ENCODE results near the gene JADE2.
A peak's percentile ranks its signal among the peaks of the same experiment; 100 is the strongest.

JADE2 gene

DNA sequence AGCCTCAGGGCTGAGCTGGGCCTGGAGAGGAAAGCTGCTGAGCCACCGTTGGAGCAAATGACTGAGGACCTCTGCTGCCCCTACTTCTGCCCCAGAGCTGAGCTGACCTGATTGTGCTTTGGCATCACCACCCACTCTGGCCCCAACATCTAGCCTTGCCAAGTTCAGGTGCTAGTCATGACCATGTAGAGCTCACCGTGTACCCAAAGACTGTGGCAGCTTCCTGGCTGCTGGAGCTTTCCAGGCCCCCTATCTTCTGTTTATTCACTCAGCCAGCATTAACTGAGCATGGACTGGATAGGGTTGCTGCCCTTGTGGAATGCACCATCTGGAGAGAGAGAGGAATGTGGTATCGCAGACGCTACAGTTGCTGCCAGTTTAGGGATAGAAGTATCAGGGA lies 49.1 kb downstream of the JADE2 start:
- Mint-ChIP-seq H3K36me3 (ENCODE audit: low read depth) (peaks cover 31% of the 10 kb centered on the region), H3K9me3 (no peaks in the 10 kb centered on the region)
- no peak for ATAC-seq

GRCh38 chr5:134575316-134575715 lies 49.8 kb downstream of the JADE2 start:
- Mint-ChIP-seq H3K27me3 (no peaks in the 10 kb centered on the region), H3K4me1 (peaks cover 14% of the 10 kb centered on the region), H3K4me3 (no peak overlapping the region), H3K27ac (peak overlapping the region; percentile 64), H3K9me3 (no peaks in the 10 kb centered on the region), H3K36me3 (ENCODE audit: low read depth) (peaks cover 27% of the 10 kb centered on the region)
- ATAC-seq: no peak
- no peak for DNase-seq

More for the DNA sequence above, 49.1 kb downstream of the JADE2 start:
- no peaks in the 10 kb centered on the region for H3K27me3 Mint-ChIP-seq
- H3K27ac Mint-ChIP-seq: no peak overlapping the region
- DNase-seq: no peak
- no peak overlapping the region for H3K4me3 Mint-ChIP-seq
- peaks cover 14% of the 10 kb centered on the region for H3K4me1 Mint-ChIP-seq

GRCh38 chr5:134576386-134577021 lies 51.0 kb downstream of the JADE2 start:
- DNase-seq (no peak), ATAC-seq (peak; percentile 37)
- peaks cover 28% of the 10 kb centered on the region for H3K36me3 Mint-ChIP-seq (ENCODE audit: low read depth)
- no peak overlapping the region for H3K27ac Mint-ChIP-seq
- H3K4me1 Mint-ChIP-seq: peaks cover 14% of the 10 kb centered on the region
- H3K9me3 Mint-ChIP-seq: no peaks in the 10 kb centered on the region
- no peaks in the 10 kb centered on the region for H3K27me3 Mint-ChIP-seq
- H3K4me3 Mint-ChIP-seq: no peak overlapping the region

DNA sequence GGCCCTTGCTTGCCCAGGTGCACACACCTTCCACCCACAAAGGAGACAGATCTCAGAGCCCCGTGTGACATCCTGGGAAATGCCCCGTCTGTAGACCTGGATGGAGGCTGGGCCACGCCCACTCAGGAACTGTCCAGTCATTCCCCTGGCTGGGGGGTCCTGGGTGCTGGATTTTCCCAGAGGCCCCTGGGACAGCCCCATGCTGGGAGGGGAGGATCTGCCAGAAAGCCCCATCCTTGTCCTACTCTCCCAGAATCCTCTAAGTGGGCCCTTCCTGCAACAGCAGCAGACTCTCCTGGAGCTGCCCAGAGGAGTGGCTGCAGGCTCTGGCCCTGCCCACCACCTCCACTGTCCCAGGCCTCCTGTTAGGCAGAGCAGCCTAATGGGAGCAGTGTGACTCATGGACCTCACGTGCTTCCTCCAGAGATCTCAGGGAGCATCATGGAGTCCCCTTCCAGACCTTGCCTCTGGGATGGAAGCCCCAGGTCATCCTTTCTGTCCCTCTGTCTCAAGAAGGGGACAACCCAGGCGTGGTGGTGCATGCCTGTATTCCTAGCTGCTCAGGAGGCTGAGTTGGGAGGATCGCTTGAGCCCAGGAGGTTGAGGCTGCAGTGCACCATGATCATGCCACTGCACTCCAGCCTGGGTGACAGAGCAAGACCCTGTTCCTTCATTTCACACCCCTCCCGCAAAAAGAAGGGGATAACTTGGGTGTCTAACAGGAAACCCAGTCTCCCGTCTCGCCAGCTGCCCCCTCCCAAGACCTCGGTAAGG lies 51.7 kb downstream of the JADE2 start:
- ATAC-seq (peak; percentile 3), DNase-seq (no peak)
- Mint-ChIP-seq H3K27ac (peak overlapping the region; percentile 39), H3K4me1 (peaks cover 14% of the 10 kb centered on the region), H3K36me3 (ENCODE audit: low read depth) (peaks cover 22% of the 10 kb centered on the region), H3K27me3 (no peaks in the 10 kb centered on the region), H3K4me3 (no peak overlapping the region), H3K9me3 (no peaks in the 10 kb centered on the region)

- Mint-ChIP-seq H3K4me1 (peaks cover 14% of the 10 kb centered on the region), H3K27ac (peak overlapping the region; percentile 39), H3K27me3 (no peaks in the 10 kb centered on the region), H3K36me3 (ENCODE audit: low read depth) (peaks cover 21% of the 10 kb centered on the region), H3K4me3 (no peak overlapping the region), H3K9me3 (no peaks in the 10 kb centered on the region)
- ATAC-seq (peak; percentile 52), DNase-seq (peak; percentile 86)
Measured at GRCh38 chr5:134577796-134578577, 52.5 kb downstream of the JADE2 start.

- no peak overlapping the region for H3K27ac Mint-ChIP-seq
- H3K27me3 Mint-ChIP-seq: no peaks in the 10 kb centered on the region
Measured at GRCh38 chr5:134578578-134579283, 53.3 kb downstream of the JADE2 start.

DNA sequence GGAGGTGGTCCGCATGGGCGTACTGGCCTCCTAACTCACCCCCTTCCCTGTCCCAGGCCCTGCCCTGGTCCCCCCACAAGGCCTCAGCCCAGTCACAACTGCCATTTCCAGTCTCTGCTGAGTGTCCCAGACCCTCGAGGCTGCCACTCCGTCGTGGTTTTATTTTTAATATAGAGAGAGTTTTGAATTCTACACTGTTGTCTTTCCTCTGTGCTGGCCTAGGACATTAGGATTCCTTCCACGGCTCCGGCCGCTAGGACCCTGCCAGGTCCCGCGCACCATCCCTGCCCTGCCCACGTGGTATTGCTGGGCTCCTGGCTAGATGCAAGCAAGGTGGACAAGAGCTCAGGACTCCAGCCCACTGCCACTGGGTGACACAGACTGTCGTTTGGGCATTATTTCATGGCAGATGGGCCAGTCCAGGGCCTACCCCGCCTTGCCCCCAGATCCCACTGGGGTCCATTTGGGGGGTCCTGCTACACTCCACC lies 53.9 kb downstream of the JADE2 start:
- no peaks in the 10 kb centered on the region for H3K9me3 Mint-ChIP-seq
- H3K4me3 Mint-ChIP-seq: no peak overlapping the region
- no peak for DNase-seq
- peaks cover 14% of the 10 kb centered on the region for H3K4me1 Mint-ChIP-seq
- H3K27ac Mint-ChIP-seq: no peak overlapping the region
- peaks cover 16% of the 10 kb centered on the region for H3K36me3 Mint-ChIP-seq (ENCODE audit: low read depth)
- ATAC-seq: no peak
- no peaks in the 10 kb centered on the region for H3K27me3 Mint-ChIP-seq

More at GRCh38 chr5:134578578-134579283, 53.3 kb downstream of the JADE2 start:
- peaks cover 14% of the 10 kb centered on the region for H3K4me1 Mint-ChIP-seq
- H3K4me3 Mint-ChIP-seq: no peak overlapping the region
- no peak for ATAC-seq
- no peak for DNase-seq
- H3K36me3 Mint-ChIP-seq (ENCODE audit: low read depth): peaks cover 16% of the 10 kb centered on the region
- H3K9me3 Mint-ChIP-seq: no peaks in the 10 kb centered on the region

- no peaks in the 10 kb centered on the region for H3K9me3 Mint-ChIP-seq
- no peak overlapping the region for H3K27ac Mint-ChIP-seq
- H3K4me1 Mint-ChIP-seq: peaks cover 14% of the 10 kb centered on the region
- peaks cover 15% of the 10 kb centered on the region for H3K36me3 Mint-ChIP-seq (ENCODE audit: low read depth)
- ATAC-seq (no peak), DNase-seq (no peak)
- no peaks in the 10 kb centered on the region for H3K27me3 Mint-ChIP-seq
- no peak overlapping the region for H3K4me3 Mint-ChIP-seq
Measured at GRCh38 chr5:134580001-134580460, 54.6 kb downstream of the JADE2 start.

- Mint-ChIP-seq H3K27ac (no peak overlapping the region), H3K27me3 (no peaks in the 10 kb centered on the region), H3K36me3 (ENCODE audit: low read depth) (peaks cover 12% of the 10 kb centered on the region), H3K4me3 (no peak overlapping the region), H3K9me3 (no peaks in the 10 kb centered on the region), H3K4me1 (peaks cover 12% of the 10 kb centered on the region)
- ATAC-seq (no peak), DNase-seq (no peak)
Measured at GRCh38 chr5:134581241-134581981, 55.9 kb downstream of the JADE2 start.

DNA sequence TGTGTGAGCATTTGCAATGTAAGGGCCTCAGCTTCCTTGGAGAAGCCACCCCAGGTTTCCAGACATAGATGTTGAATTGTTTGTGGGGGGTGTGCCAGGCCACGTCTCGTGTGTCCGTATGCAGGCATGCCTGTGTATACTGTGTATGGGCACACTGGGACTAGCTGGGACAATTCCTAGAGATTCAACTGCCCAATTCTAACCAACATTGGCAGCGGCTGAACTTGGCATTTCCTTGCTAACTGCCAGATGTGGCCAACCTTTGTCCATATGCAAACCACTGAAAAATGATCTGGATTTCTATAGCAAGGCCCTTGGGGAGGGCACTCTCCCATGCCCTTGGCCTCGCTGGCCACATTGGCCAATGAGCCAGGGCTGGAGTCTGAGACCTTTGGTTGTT lies 56.8 kb downstream of the JADE2 start:
- no peak for DNase-seq
- Mint-ChIP-seq H3K4me3 (no peak overlapping the region), H3K36me3 (ENCODE audit: low read depth) (peaks cover 12% of the 10 kb centered on the region), H3K27ac (no peak overlapping the region), H3K9me3 (no peaks in the 10 kb centered on the region), H3K27me3 (no peaks in the 10 kb centered on the region), H3K4me1 (peaks cover 8% of the 10 kb centered on the region)
- ATAC-seq: no peak

DNA sequence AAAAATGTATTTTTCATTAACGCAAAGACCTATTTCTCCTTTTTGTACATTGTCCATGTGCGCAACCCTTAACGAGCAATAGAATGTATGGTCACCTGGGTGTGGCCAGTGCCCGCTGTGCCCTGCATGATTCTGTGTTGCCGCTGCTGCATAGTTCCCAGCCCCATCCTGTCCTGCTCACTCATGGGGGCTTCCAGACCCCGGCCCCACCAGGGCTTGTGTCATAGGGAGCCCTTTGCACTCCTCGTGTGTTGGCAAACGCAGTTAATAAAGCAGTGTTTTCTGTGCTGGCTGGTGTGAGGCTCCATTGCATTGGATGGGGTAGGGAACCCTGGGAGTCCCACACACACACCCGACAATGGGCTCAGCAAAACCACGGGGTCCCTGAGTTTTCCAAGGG lies 57.5 kb downstream of the JADE2 start:
- peaks cover 4% of the 10 kb centered on the region for H3K4me1 Mint-ChIP-seq
- H3K27ac Mint-ChIP-seq: no peak overlapping the region
- no peak overlapping the region for H3K4me3 Mint-ChIP-seq
- ATAC-seq (no peak), DNase-seq (no peak)
- H3K36me3 Mint-ChIP-seq (ENCODE audit: low read depth): peaks cover 10% of the 10 kb centered on the region
- H3K9me3 Mint-ChIP-seq: no peaks in the 10 kb centered on the region
- no peaks in the 10 kb centered on the region for H3K27me3 Mint-ChIP-seq

DNA sequence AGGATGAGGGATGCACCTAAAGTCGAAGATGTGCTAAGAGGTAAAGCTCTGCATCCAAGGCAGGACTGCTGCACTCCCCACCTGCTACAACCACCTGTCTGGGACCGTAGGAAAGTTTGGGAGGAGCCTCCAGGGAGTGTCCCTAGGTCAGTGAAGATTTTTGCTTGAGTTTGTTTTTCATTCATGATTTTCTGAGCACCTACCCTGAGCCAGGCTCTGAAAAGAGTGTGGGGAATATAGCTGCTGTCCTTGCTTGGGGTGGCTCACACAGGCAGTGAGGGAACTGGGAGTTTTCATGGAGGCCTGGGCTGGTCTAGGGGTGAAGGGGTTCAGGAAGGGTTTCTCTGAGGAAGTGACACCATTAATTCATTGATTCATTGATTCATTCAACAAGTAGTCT lies 58.3 kb downstream of the JADE2 start:
- no peaks in the 10 kb centered on the region for H3K27me3 Mint-ChIP-seq

DNA sequence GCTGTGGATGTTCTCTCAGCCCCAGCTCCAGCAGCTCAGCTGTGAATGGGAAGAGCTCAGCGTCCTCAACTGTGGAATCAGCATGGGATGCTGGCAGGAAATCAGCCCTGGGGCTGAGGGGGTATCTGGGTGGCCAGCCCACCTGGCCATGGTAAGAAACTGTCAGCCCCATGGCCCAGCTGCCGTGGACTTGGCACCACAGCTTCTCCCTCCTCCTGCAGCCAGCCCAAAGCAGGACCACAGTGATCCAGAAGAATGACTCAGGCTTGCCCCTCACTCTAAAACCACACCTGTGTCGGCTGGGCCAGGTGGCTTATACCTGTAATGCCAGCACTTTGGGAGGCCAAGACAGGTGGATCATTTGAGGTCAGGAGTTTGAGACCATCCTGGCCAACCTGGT lies 59.2 kb downstream of the JADE2 start:
- no peak overlapping the region for H3K4me3 Mint-ChIP-seq
- peaks cover 4% of the 10 kb centered on the region for H3K4me1 Mint-ChIP-seq
- H3K27me3 Mint-ChIP-seq: no peaks in the 10 kb centered on the region
- ATAC-seq (no peak), DNase-seq (no peak)
- no peaks in the 10 kb centered on the region for H3K9me3 Mint-ChIP-seq
- peaks cover 6% of the 10 kb centered on the region for H3K36me3 Mint-ChIP-seq (ENCODE audit: low read depth)
- H3K27ac Mint-ChIP-seq: no peak overlapping the region

More for the DNA sequence above, 58.3 kb downstream of the JADE2 start:
- Mint-ChIP-seq H3K4me1 (peaks cover 4% of the 10 kb centered on the region), H3K4me3 (no peak overlapping the region), H3K27ac (peak overlapping the region; percentile 50), H3K36me3 (ENCODE audit: low read depth) (peaks cover 10% of the 10 kb centered on the region), H3K9me3 (no peaks in the 10 kb centered on the region)
- ATAC-seq: no peak
- DNase-seq: no peak

Data from activated naive CD8-positive, alpha-beta T cell treated with anti-CD3 and anti-CD28 coated beads, Interleukin-2, amount 50 U/mL, for 24 hours (primary cell).